Keratinocyte (primary cell): ENCODE results near the gene RPRD1B. TPM values are rescaled to one million over a fixed set of nuclear protein-coding genes. Genes with fewer than 3 reads are reported as not detected.

Source experiments
- DNase-seq: peaks from one replicate; pipeline ENCODE4 v3.0.0-alpha.2; 2011; ENCODE audit warnings: low read depth, missing footprints, low spot score
- FAIRE-seq: peaks from 2 replicates; lab custom pipeline; 2011; peaks lifted over from hg19 to GRCh38; lab: Jason Lieb, UNC
- H2AFZ ChIP-seq: 2 replicates; pipeline ENCODE4 v1.6.0; 2012; ENCODE audit warnings: low read length, control low read depth, inconsistent platforms; ENCODE audit not compliant: control insufficient read depth
- H3K27ac ChIP-seq: 2 replicates; pipeline ENCODE4 v1.5.1; 2011; ENCODE audit warnings: low read length; ENCODE audit not compliant: control insufficient read depth, insufficient read depth
- H3K27me3 ChIP-seq: 3 replicates; pipeline ENCODE4 v1.6.0; 2011; ENCODE audit warnings: low read length; ENCODE audit not compliant: control insufficient read depth, insufficient read depth; ENCODE audit errors: extremely low read depth
- H3K36me3 ChIP-seq, 2 experiments: 2 replicates in 1 of 2; 3 replicates in 1 of 2; pipeline ENCODE4 v1.5.1; 2011; ENCODE audit warnings: low read length in 2 of 2, mild to moderate bottlenecking in 1 of 2; ENCODE audit not compliant: control insufficient read depth in 2 of 2, insufficient read depth in 2 of 2; ENCODE audit errors: extremely low read depth in 1 of 2
- H3K4me1 ChIP-seq: 3 replicates; pipeline ENCODE4 v1.5.1; 2011; ENCODE audit warnings: low read length; ENCODE audit not compliant: control insufficient read depth, insufficient read depth; ENCODE audit errors: extremely low read depth
- H3K4me2 ChIP-seq: 3 replicates; pipeline ENCODE4 v1.6.0; 2011; ENCODE audit warnings: low read depth, low read length; ENCODE audit not compliant: control insufficient read depth, insufficient read depth; ENCODE audit errors: extremely low read depth
- H3K4me3 ChIP-seq, 3 experiments: fragments of 200-600 bp in 1 of 3; sonication (generic) in 1 of 3; 2 replicates in 2 of 3; 3 replicates in 1 of 3; pipeline ENCODE4 v1.5.1; 2011 to 2016; ENCODE audit warnings: low read length in 3 of 3, mild to moderate bottlenecking in 3 of 3, control low read depth in 2 of 3, inconsistent platforms in 1 of 3, low read depth in 1 of 3, mixed read lengths in 1 of 3, mixed run types in 1 of 3, moderate library complexity in 1 of 3; ENCODE audit not compliant: control insufficient read depth in 2 of 3, insufficient read depth in 2 of 3; ENCODE audit errors: extremely low read depth in 1 of 3
- H3K79me2 ChIP-seq: 2 replicates; pipeline ENCODE4 v1.6.0; 2012; ENCODE audit warnings: low read length; ENCODE audit not compliant: control insufficient read depth, insufficient read depth
- H3K9ac ChIP-seq: 3 replicates; pipeline ENCODE4 v1.6.0; 2011; ENCODE audit warnings: low read length; ENCODE audit not compliant: control insufficient read depth, insufficient read depth; ENCODE audit errors: extremely low read depth
- H3K9me1 ChIP-seq: 3 replicates; pipeline ENCODE4 v1.6.0; 2011; ENCODE audit warnings: low read length; ENCODE audit not compliant: control insufficient read depth, insufficient read depth; ENCODE audit errors: extremely low read depth
- H3K9me3 ChIP-seq: 2 replicates; pipeline ENCODE4 v1.5.1; 2012; ENCODE audit warnings: low read depth, low read length; ENCODE audit not compliant: control insufficient read depth
- H4K20me1 ChIP-seq: 3 replicates; pipeline ENCODE4 v1.6.0; 2011; ENCODE audit warnings: low read length; ENCODE audit not compliant: control insufficient read depth, insufficient read depth; ENCODE audit errors: extremely low read depth
- CTCF ChIP-seq, 3 experiments: IDR thresholded peaks in 1 of 3; conservative IDR thresholded peaks in 1 of 3; optimal IDR thresholded peaks in 1 of 3; 2 replicates in 2 of 3; 3 replicates in 1 of 3; pipeline versions ENCODE3 to v1.5.1; 2011; ENCODE audit warnings: low read length in 3 of 3, mild to moderate bottlenecking in 3 of 3, moderate library complexity in 2 of 3, control low read depth in 1 of 3, inconsistent platforms in 1 of 3; ENCODE audit not compliant: insufficient read depth in 2 of 3; ENCODE audit errors: extremely low read depth in 1 of 3
- EZH2 ChIP-seq: IDR thresholded peaks from one replicate; pipeline ENCODE4 v1.6.1; 2012; ENCODE audit warnings: inconsistent platforms, mild to moderate bottlenecking, low read length, moderate library complexity
- dilution Hi-C: fragments of 300-500 bp; cut with MboI; formaldehyde crosslinking; loops from one replicate; pipeline ENCODE4 v1.7.0; 2020; ENCODE audit warnings: low sequenced_read_pairs; ENCODE audit not compliant: extremely low pct_ligation_motif_present
- polyA plus RNA-seq, 5 experiments: library from polyadenylated mRNA; depleted of rRNA in 3 of 5; stranded (reverse) in 3 of 5; stranded (forward) in 1 of 5; unstranded in 1 of 5; fragments of >200 nt; gene quantifications; 1 replicate in 1 of 5; 2 replicates in 3 of 5; 3 replicates in 1 of 5; pipeline versions ENCODE4 v1.2.1 to v1.2.3, GENCODE V29; 2011 to 2012; ENCODE audit warnings: missing spikeins in 2 of 5, low read depth in 1 of 5, low replicate concordance in 1 of 5

The RPRD1B gene
- polyA plus RNA-seq, 1 donor (not counting 4 experiments of a cell fraction or from before 2014, with no cell fraction given), result 19.9 TPM

- H3K27ac ChIP-seq, result no peak overlapping the region
- H4K20me1 ChIP-seq, result no peaks in the 10 kb centered on the region
- H3K79me2 ChIP-seq, result no peaks in the 10 kb centered on the region
- dilution Hi-C loops, result no loop called here
- no peak overlapping the region for H3K4me3 ChIP-seq
- H3K36me3 ChIP-seq, result peaks cover 19 to 36% of the 10 kb centered on the region in 2 experiments
- H3K27me3 ChIP-seq, result no peaks in the 10 kb centered on the region
- H3K9me1 ChIP-seq, result no peaks in the 10 kb centered on the region
- no peak overlapping the region for H2AFZ ChIP-seq
- no peak overlapping the region for H3K9ac ChIP-seq
- FAIRE-seq (no peak), DNase-seq (no peak)
- H3K9me3 ChIP-seq, result no peaks in the 10 kb centered on the region
- TF ChIP-seq EZH2 (no peak), CTCF (optimal IDR thresholded peaks at IDR 0.05 in 1 of 3, IDR thresholded peaks at IDR 0.05 in 1 of 3, conservative IDR thresholded peaks at IDR 0.05 in 1 of 3; ENCODE audit: extremely low read depth in 1 of 3, insufficient read depth in 2 of 3, low read length in 3 of 3) (no peak)
- H3K4me2 ChIP-seq, result no peak overlapping the region
- peaks cover 12% of the 10 kb centered on the region for H3K4me1 ChIP-seq
These were observed 56.5 kb downstream of the RPRD1B start for GRCh38 chr20:38090061-38090460.

- no peak overlapping the region for H2AFZ ChIP-seq
- no peak overlapping the region for H3K4me2 ChIP-seq
- peaks cover 14 to 31% of the 10 kb centered on the region in 2 experiments for H3K36me3 ChIP-seq
- no peaks in the 10 kb centered on the region for H3K9me3 ChIP-seq
- H3K4me3 ChIP-seq, result no peak overlapping the region
- H3K4me1 ChIP-seq, result peaks cover 12% of the 10 kb centered on the region
- no peaks in the 10 kb centered on the region for H4K20me1 ChIP-seq
- no peak overlapping the region for H3K9ac ChIP-seq
- DNase-seq, result no peak
- no peaks in the 10 kb centered on the region for H3K9me1 ChIP-seq
- dilution Hi-C loops, result no loop called here
- H3K27me3 ChIP-seq, result no peaks in the 10 kb centered on the region
- H3K27ac ChIP-seq, result no peak overlapping the region
- no peaks in the 10 kb centered on the region for H3K79me2 ChIP-seq
- TF ChIP-seq CTCF (optimal IDR thresholded peaks at IDR 0.05 in 1 of 3, IDR thresholded peaks at IDR 0.05 in 1 of 3, conservative IDR thresholded peaks at IDR 0.05 in 1 of 3; ENCODE audit: extremely low read depth in 1 of 3, insufficient read depth in 2 of 3, low read length in 3 of 3) (no peak), EZH2 (no peak)
- FAIRE-seq, result no peak
These were observed 58.1 kb downstream of the RPRD1B start for GRCh38 chr20:38091441-38092216.
